OCI-LY7 (cell line): ENCODE results near the gene ZFAND2B. TPM values are rescaled to one million over a fixed set of nuclear protein-coding genes. Genes with fewer than 3 reads are reported as not detected.

Experiments
- BruUV-seq: library from RNA; stranded (reverse); fragments of 400-500 nt; replicated peaks from 2 replicates; lab custom pipeline; 2021; lab: Mats Ljungman, UMichigan
- CTCF ChIA-PET: fragments of 300-600 bp; sonication (Branson Sonifier 250); formaldehyde crosslinking; loops from one replicate; lab custom pipeline; 2022; ENCODE audit warnings: antibody characterized with exemption; ENCODE audit not compliant: unreplicated experiment; lab: Charles Lee
- POLR2A ChIA-PET: fragments of 300-600 bp; sonication (Branson Sonifier 250); formaldehyde crosslinking; loops from one replicate; lab custom pipeline; 2022; ENCODE audit warnings: antibody characterized with exemption; lab: Charles Lee
- DNase-seq: peaks from one replicate; pipeline ENCODE4 v3.0.0-alpha.2; 2015; ENCODE audit warnings: low spot score
- H2AFZ ChIP-seq: fragments of 200-600 bp; sonication (generic), shearing (Covaris generic); 2 replicates; pipeline ENCODE4 v1.6.1; 2014; ENCODE audit warnings: mild to moderate bottlenecking, antibody characterized with exemption, low read length, moderate library complexity
- H3K27ac ChIP-seq: fragments of 200-600 bp; sonication (generic); 2 replicates; pipeline ENCODE4 v1.5.1; 2014; ENCODE audit warnings: mixed run types, low read depth, mild to moderate bottlenecking, moderate library complexity, low read length, inconsistent platforms; ENCODE audit not compliant: poor library complexity, severe bottlenecking
- H3K36me3 ChIP-seq: fragments of 200-600 bp; sonication (generic); 2 replicates; pipeline ENCODE4 v1.6.1; 2014; ENCODE audit warnings: mild to moderate bottlenecking, antibody characterized with exemption, low read length, moderate library complexity, mixed read lengths; ENCODE audit not compliant: insufficient read depth
- H3K4me1 ChIP-seq: fragments of 200-600 bp; sonication (generic); 2 replicates; pipeline ENCODE4 v1.5.1; 2014; ENCODE audit warnings: mild to moderate bottlenecking, low read length; ENCODE audit not compliant: insufficient read depth, poor library complexity, severe bottlenecking
- H3K4me2 ChIP-seq: fragments of 200-600 bp; sonication (generic); 2 replicates; pipeline ENCODE4 v1.6.1; 2014; ENCODE audit warnings: mild to moderate bottlenecking, low read length
- H3K4me3 ChIP-seq: fragments of 200-600 bp; sonication (generic); 2 replicates; pipeline ENCODE4 v1.5.1; 2014; ENCODE audit warnings: mild to moderate bottlenecking, low read depth, low read length; ENCODE audit not compliant: poor library complexity, severe bottlenecking
- H3K79me2 ChIP-seq: fragments of 200-600 bp; sonication (generic); 2 replicates; pipeline ENCODE4 v1.6.1; 2016; ENCODE audit warnings: low read depth, mild to moderate bottlenecking, low read length, moderate library complexity, mixed read lengths; ENCODE audit not compliant: insufficient read depth
- H3K9me2 ChIP-seq: fragments of 200-600 bp; sonication (generic); 2 replicates; pipeline ENCODE4 v1.6.1; 2016; ENCODE audit warnings: mild to moderate bottlenecking, low read length, mixed read lengths; ENCODE audit not compliant: insufficient read depth
- H3K9me3 ChIP-seq: fragments of 200-600 bp; sonication (generic); 2 replicates; pipeline ENCODE4 v1.6.1; 2014; ENCODE audit warnings: mild to moderate bottlenecking, mixed run types, low read length, mixed read lengths
- H4K20me1 ChIP-seq: fragments of 200-600 bp; sonication (generic); 2 replicates; pipeline ENCODE4 v1.6.1; 2014; ENCODE audit warnings: mild to moderate bottlenecking, antibody characterized with exemption, low read length, moderate library complexity, mixed read lengths; ENCODE audit not compliant: insufficient read depth
- EZH2phosphoT487 ChIP-seq: fragments of 200-600 bp; sonication (generic); IDR thresholded peaks from 2 replicates; pipeline ENCODE4 v1.6.1; 2018; ENCODE audit warnings: low read depth, borderline replicate concordance, mild to moderate bottlenecking, mixed run types, antibody characterized with exemption, low read length, moderate library complexity, mixed read lengths
- intact Hi-C: fragments of 100-400 bp; cut with micrococcal nuclease; formaldehyde crosslinking; loops from one replicate; pipeline ENCODE4 v1.10.0; 2022; ENCODE audit not compliant: unreplicated experiment
- total RNA-seq, 2 experiments: library from RNA; depleted of rRNA in 1 of 2; stranded (reverse); fragments of >200 nt in 1 of 2; shearing (Covaris generic) in 1 of 2; gene quantifications; 2 replicates each; pipeline ENCODE4 v1.2.3, GENCODE V29; 2014 to 2022
- TF ChIP-seq, protein P1 (sequence below): fragments of 200-600 bp; sonication (generic); conservative IDR thresholded peaks from 2 replicates; pipeline ENCODE4 v1.5.1; 2014; ENCODE audit warnings: mild to moderate bottlenecking, antibody characterized with exemption, low read length, moderate library complexity, mixed read lengths

The ZFAND2B gene
- total RNA-seq, 2 experiments from 2014 or later = 35.9 to 51.6 TPM

DNA sequence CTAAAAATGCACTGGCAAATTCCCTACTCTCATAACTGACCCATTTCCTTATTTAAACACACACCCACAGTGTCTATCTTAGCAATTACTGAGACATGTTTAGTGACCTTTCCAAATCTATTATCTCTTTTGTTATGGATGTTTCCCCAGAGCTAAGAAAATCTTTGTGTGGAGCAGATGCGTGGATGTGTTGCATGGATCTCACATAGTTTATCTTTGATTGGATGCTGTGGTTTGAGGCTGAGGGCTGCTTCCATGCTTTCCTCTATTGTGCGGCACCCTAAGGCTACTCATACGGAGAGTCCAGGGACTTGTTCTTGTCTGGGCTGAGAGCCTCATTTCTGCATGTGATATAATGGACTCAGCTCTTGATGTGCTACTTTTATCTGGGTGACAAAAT lies 27.7 kb downstream of the ZFAND2B start:
- H3K4me1 ChIP-seq = peaks cover 8% of the 10 kb centered on the region
- H3K9me3 ChIP-seq = no peaks in the 10 kb centered on the region
- peaks cover 78% of the 10 kb centered on the region for H3K36me3 ChIP-seq
- H3K4me2 ChIP-seq = no peak overlapping the region
- H3K27ac ChIP-seq = no peak overlapping the region
- H2AFZ ChIP-seq = no peak overlapping the region
- POLR2A ChIA-PET = interaction anchor here (1.2 to 6.0 kb wide), 2 partner anchors 11 to 14 kb away, joined by 3 to 28 read pairs; partner anchors contain the start of genes GLB1L and STK16
- H3K9me2 ChIP-seq = no peaks in the 10 kb centered on the region
- no peaks in the 10 kb centered on the region for H4K20me1 ChIP-seq
- peaks cover 19% of the 10 kb centered on the region; the same call in 1 of the 2 replicates for H3K79me2 ChIP-seq
- no peak overlapping the region for H3K4me3 ChIP-seq
- BruUV-seq = no TSS peak
- TF ChIP-seq, protein P1, sequence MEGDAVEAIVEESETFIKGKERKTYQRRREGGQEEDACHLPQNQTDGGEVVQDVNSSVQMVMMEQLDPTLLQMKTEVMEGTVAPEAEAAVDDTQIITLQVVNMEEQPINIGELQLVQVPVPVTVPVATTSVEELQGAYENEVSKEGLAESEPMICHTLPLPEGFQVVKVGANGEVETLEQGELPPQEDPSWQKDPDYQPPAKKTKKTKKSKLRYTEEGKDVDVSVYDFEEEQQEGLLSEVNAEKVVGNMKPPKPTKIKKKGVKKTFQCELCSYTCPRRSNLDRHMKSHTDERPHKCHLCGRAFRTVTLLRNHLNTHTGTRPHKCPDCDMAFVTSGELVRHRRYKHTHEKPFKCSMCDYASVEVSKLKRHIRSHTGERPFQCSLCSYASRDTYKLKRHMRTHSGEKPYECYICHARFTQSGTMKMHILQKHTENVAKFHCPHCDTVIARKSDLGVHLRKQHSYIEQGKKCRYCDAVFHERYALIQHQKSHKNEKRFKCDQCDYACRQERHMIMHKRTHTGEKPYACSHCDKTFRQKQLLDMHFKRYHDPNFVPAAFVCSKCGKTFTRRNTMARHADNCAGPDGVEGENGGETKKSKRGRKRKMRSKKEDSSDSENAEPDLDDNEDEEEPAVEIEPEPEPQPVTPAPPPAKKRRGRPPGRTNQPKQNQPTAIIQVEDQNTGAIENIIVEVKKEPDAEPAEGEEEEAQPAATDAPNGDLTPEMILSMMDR = no peak
- DNase-seq = no peak
- intact Hi-C loops = no loop called here
- CTCF ChIA-PET = no interaction called here

DNA sequence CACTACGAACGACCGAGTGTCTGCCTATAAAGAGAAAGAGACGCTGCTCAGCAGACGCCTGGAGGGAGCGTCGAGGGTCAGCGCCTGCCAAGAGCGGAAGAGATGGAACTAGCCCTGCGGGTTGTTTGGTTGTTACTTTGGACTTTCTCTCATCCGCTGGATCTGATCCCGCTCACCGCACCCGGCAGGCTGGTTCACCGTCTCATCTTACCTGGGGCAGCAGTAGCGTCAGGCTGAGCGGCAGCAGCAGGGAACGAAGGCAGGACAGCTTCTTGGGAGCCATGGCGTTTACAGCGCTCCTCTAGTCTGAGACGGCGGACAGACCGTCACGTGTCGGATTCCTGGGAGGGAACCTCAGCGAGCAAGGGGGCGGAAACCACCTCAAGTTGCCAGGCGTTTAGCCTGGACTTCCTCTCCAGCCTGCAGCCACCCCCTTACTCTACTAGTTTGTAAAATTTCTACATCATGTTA lies 36.7 kb downstream of the ZFAND2B start:
- Histone ChIP-seq H3K27ac (no peak overlapping the region), H3K4me2 (no peak overlapping the region), H3K9me3 (no peaks in the 10 kb centered on the region), H2AFZ (no peak overlapping the region), H4K20me1 (no peaks in the 10 kb centered on the region), H3K4me1 (peaks cover 34% of the 10 kb centered on the region), H3K79me2 (peaks cover 25% of the 10 kb centered on the region; the same call in 1 of the 2 replicates), H3K36me3 (peaks cover 30% of the 10 kb centered on the region), H3K4me3 (no peak overlapping the region), H3K9me2 (no peaks in the 10 kb centered on the region)
- ChIA-PET CTCF (no interaction called here), POLR2A (no interaction called here)
- DNase-seq = no peak
- intact Hi-C loops = no loop called here
- TF ChIP-seq, protein P1 = no peak
- TF ChIP-seq EZH2phosphoT487 = no peak
- no TSS peak for BruUV-seq

DNA sequence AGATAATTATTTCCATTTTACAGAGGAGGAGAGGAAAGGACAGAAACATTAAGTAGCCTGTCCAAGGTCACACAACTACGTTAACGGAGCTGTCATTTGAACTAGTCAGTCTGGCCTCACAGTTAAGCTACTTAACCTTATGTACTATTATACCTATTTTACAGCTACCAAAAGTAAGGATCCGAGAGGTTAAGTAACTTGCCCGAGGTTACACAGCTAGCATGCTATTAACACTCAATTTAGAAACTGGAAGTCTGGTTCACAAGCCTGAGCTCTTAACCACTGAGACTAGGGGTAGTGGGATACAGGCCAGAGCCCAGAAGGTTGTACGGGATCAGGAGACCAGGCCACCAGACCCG lies 38.2 kb downstream of the ZFAND2B start:
- ChIA-PET POLR2A (interaction anchor here (1.0 to 2.7 kb wide), 8 partner anchors 8 to 68 kb away, joined by 4 to 28 read pairs (median 8); partner anchors contain the start of genes ANKZF1, ATG9A, CNPPD1 and DNAJB2), CTCF (interaction anchor here (0.9 kb wide), 1 partner anchor 50 kb away, joined by 3 read pairs; no protein-coding TSS in a partner anchor)
- Histone ChIP-seq H4K20me1 (no peaks in the 10 kb centered on the region), H3K9me3 (no peaks in the 10 kb centered on the region), H3K4me1 (peaks cover 48% of the 10 kb centered on the region), H3K4me3 (peak overlapping the region; percentile 84), H3K79me2 (peaks cover 31% of the 10 kb centered on the region; the same call in 1 of the 2 replicates), H3K9me2 (no peaks in the 10 kb centered on the region), H2AFZ (peak overlapping the region; percentile 75; the same call in 1 of the 2 replicates), H3K36me3 (peaks cover 27% of the 10 kb centered on the region), H3K27ac (peak overlapping the region; percentile 96), H3K4me2 (peak overlapping the region; percentile 93)
- intact Hi-C loops = loop anchor here (1.0 kb wide), 1 partner anchor 37 kb away; no protein-coding TSS in a partner anchor
- BruUV-seq = no TSS peak
- TF ChIP-seq, protein P1 = no peak
- TF ChIP-seq EZH2phosphoT487 = no peak
- no peak for DNase-seq
